ENCODE measurements around the gene GRID1.

DNA sequence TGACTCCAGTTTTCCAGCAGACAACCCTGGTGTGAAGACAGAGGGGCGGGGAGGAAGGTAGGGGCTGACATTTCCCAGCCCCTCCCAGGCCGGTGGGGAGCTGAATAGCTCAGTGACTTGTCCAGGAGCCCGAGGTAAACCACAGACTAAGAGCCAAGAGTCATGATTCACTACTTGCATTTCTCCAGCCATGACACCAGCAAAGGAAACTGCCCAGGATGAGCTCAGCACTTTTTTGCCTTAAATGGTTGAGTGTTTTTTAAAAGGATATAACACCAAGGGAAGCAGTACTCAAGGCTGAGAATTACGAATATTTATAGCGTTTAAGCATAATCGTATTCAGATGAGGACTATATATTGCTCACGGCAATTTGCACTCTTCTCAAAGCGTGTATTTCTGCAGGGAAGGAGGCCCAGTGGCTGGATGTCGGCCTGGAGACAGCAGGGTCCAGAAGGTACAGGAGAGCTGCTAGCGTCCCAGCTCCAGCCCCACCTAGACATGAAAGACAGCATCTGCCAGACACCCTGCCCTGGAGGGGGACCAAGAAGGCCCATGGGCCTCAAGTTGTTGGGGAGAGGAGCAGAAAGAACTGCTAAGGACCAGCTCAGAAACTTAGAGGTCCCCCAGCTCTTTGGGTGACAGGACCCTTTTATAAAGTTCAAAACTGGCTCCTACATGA lies 141.4 kb downstream of the GRID1 start:
- TF ChIP-seq CTCF (IDR thresholded peaks at IDR 0.05; ENCODE audit: low read length) (no peak), EZH2 (IDR thresholded peaks at IDR 0.05; ENCODE audit: borderline replicate concordance, low read length) (no peak)
